GM19023 (cell line): ENCODE measurements around the gene CAMKMT.
"Not testable (repeated sequence)": the region's sequence is repeated elsewhere in the genome, so short reads cannot be mapped to it uniquely, and the experiment has no call there.

ENCODE experiments used
- ATAC-seq: cut with Tn5 transposase; IDR thresholded peaks from one replicate; pipeline ENCODE4 v1.9.1; 2021; ENCODE audit warnings: mild to moderate bottlenecking, moderate library complexity; ENCODE audit not compliant: unreplicated experiment

CAMKMT gene

DNA sequence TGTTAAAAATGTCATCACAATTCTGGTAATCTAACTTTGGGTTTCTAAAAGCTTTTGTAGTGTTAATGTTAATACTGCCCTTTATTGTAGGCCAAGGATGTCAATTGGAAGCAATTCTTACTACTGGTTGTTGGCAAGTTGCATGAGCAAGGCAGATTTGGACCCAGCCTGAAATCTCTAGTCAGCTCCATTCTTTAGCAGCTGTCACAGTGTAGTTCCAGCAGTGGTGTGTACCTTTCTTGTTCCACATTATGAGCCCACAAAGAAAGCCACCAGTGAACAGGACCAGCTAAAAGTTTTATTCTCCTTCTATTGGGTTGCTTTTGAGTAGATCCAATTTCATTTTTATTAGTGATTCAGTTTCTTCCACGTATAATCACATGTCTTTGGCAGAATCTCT, 133.8 kb downstream of the CAMKMT start:
- no peak for ATAC-seq

DNA sequence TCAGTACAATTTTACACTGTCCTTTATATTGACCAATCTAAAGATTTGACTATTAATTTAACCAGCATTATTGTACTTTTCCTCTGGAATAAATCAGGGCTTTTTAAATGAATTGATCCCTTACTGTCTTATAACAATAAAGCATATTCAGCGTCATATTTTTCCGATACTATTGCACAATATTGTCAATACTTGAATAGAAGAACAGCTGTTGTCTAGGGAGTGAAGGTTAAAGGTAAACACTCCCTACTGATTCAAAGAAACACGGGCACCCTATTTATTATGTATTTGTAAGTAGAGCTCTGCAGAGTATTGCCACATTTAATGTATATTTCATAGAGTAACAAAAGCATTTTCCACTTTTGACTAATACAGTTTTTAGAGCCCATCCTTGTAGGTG, 134.4 kb downstream of the CAMKMT start:
- no peak for ATAC-seq

DNA sequence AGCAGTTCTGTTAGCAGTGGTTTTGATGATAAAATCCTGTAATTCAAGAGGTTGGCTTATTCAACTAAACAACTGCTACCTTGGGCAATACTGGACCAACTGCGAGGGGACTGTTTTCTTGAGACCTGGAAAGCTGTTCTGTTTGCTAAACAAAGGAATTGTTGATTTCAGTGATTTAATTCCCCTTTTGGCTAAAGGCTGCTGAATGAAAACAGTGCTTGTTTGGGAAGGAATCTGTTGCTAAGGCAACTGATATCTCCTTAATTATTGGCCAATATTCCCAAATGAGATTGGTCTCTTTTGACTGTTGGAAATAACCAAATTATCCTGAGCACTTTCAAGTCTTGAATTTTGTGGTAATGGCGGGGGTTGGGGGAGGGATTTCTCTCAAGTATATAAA, 136.8 kb downstream of the CAMKMT start:
- ATAC-seq, result no peak

DNA sequence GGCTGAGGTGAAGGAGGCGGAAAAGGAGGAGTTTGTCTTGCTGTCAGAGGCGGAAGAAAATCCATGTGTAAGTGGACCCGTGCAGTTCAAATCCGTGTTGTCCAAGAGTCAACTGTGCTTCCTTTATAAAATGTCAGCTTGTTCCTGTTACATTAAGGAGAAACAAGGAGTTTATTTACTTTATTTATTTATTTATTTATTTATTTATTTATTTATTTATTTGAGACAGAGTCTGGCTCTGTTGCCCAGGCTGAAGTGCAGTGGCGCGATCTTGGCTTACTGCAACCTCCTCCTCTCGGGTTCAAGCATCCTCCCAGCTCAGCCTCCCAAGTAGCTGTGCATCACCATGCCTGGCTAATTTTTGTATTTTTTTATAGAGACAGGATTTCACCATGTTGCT, 143.9 kb downstream of the CAMKMT start:
- ATAC-seq, result not testable (repeated sequence)

DNA sequence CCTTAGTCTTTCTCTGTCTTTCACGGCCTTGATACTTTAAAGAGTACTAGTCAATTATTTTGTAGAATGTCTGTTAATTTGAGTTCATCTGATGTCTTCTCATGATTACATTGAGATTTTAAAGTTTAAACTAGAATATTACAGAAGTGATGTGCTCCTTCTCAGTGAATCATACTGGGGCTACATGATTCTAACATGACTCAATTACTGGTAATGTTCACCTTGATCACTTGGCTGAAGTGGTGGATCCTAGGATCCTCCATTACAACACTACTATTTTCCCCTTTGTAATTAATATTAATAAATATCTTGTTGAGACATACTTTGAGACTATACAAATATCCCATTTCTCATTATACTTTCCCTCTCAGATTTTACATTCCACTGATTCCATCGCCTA, 148.5 kb downstream of the CAMKMT start:
- ATAC-seq, result no peak

DNA sequence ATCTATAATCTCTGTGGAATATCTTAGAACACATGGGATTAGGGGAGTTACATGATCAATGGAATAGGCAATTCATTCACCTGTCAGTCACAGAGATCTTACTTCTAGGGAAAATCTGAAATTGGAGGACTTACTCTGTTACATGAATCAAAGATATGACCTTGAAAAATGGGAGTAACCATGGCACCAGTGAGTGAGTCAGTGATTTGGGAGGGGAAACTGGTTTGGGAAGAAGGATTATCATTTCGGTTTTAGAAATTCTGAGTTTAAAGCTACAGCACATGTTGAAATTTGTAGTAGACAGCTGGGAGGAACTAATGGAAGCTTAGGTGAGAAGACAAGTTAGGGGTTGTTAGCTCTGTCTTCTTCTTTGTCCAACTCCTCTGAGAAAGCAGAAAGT, 153.7 kb downstream of the CAMKMT start:
- ATAC-seq, result no peak

DNA sequence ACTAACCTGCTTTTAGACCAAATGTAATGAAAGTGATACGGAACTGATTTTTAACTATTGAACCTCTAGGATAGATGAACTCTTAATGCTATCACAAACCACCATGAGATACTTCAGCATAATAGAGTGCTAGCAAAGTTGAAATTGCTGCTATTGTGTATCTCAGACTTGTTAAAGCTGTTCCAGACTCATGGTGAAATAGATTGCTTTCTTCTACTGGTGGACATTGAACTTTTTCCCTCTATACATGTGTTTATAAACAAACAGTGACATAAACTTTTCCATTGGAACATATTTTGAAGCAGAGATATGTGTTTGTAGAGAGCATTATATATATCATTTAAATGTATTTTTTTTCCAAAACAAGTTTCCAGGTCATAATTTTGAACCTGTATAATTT, 157.3 kb downstream of the CAMKMT start:
- ATAC-seq, result no peak

DNA sequence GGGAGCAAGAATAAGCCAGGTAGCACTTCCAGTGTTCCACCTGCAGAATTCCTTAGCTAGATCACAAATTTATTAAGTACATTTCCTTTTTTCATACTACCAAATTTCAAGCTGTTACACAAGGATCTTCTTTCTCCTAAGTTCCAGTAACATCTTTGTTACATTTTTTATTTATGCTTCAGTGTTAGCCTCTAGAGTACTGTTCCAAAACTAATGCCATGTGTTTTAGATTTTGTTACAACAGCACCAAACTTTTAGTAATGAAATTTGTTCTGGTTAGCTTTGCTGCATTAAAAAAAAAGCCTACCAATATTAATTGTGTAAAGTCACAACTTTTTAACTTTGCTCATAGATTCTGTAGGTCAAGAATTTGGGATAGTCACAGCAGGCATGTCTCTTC, 161.1 kb downstream of the CAMKMT start:
- no peak for ATAC-seq

DNA sequence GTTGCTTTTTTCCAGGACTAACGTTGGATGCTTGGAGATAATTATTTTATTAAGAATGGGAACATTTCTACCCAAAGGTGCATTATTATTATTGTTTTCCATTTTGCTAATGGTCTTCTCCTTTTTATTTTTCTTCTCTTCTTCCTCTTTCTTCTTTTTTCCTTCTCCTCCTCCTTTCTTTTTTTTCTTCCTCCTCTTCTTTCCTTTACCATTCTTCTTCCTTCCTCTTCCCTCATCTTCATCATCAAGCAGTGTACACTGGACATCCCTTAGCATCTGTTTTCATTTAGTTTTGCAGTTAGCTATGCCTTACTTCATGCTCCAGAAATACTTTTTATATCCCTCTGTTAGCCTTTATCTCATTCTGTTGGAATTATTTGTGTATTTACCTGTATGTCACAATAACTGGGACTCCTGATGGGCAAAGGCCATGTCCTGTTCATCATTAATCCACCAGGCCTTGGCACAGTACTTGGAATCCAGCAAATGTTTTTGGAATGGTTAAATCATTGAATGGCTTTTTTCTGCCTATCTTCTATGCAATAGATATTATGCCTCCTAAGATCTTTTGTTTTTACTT, 162.7 kb downstream of the CAMKMT start:
- no peak for ATAC-seq

DNA sequence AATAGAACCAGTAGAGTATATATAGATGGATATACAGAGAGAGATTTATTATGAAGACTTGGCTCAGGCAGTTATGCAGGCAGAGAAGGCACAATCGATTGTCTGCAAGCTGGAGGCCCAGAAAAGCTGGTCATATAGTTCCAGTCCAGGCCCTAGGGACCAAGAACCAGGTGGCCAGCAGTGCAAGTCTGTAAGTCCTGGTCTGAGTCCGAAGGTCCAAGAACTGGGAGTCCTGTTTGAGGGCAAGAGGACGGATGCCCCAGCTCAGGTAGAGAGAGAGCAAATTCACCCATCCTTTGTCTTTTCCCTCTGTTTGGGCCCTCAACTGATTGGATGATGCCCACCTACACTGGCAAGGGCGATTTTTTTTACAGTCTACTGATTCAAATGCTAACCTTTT, 164.6 kb downstream of the CAMKMT start:
- no peak for ATAC-seq

DNA sequence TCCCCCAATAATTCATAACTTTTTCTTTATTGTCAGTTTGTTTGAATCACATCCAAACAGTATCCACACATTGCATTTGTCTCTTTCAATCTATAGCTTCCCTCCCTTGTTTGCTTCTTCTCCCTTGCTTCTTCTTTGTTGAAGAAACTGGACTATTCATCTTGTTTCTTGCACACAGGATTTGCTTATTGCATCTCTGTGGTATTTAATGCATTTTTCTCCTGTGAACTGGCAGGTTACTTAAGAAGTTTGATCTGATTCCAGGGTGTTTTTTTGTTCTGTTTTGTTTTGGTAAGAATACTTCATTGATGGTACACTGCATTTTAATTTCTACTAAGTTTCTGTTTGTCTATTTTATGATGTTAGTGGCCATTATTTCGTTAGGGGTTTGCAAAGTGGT, 166.8 kb downstream of the CAMKMT start:
- no peak for ATAC-seq

DNA sequence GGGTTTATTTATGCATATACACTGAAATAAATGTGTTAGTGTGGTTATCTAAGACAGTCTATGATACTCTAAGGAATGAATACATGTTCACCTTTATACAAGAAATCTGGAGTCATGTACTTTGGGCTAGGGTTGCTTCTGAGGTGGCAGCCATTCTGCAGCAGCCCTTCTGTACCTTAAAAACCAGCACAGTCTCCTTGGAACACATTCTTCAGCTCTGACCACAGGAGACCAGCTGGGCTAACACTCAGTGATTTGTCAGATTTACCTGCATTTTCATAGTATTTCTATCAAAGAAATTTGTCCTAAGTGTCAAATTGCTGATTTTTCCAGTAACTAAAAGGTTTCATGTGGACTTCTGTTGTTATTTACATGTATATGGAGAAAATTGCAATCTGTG, 167.7 kb downstream of the CAMKMT start:
- ATAC-seq, result no peak

DNA sequence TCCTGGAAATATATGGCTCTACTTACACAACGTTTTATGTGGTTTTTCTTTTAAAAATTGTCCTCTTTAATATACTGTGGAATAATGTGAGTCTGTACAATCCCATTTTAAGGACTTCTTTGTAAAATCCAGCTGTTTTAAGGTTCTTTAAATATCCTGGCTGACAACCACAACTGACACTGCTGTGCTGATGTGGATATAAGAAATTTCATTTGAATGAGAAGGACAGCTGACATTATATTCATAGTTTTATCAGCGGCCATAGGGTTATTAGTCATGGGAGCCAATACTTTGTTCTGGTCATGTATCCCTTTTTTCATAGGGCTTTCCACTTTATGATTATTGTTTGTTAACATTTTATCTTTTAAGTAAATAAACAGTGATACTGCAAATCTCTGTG, 169.5 kb downstream of the CAMKMT start:
- no peak for ATAC-seq

DNA sequence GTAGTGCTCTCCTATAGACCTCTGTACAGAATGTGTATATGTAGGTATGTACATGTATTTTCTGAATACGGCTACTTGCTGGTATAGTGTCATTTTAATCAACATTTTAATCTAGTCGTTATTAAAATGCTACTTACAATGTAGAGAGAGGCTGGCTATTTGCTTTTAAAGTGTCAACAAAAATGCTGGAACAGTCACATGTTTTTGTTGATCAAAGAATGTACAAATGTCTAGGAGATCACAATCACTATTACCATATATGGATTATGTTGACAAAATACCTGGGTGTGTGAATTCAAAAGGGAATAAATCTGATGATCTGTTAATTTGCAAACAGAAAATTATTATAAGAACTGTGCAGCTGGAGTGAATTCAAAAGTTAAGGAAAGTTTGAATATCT, 170.3 kb downstream of the CAMKMT start:
- no peak for ATAC-seq

DNA sequence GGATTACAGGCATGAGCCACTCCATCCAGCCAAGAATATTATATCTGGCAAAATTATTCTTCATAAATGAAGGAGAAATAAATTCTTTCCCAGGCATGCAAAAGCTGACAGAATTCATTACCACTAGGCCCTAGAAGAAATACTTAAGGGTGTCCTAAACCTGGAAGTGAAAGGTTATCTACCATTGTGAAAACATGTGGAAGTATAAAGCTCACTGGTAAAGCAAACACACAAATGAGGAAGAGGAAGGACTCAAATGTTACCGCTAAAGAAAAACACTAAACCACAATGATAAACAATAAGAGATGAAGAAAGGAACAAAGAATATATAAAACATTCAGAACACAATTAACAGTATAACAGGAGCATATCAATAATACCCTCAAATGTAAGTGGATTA, 171.8 kb downstream of the CAMKMT start:
- ATAC-seq, result no peak

DNA sequence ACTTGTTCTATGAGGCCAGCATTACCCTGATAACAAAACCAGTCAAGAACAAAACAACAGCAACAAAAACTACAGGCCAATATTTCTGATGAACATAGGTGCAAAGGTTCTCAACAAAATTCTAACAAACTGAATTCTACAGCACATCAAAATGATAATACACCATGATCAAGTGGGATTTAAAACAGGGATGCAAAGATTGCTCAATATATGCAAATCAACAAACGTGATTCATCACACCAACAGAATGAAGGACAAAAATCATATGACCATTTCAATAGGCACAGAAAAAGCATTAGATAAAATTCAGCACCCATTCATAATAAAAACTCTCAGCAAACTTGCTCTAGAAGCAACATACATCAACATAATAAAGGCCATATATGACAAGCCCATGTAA, 173.6 kb downstream of the CAMKMT start:
- no peak for ATAC-seq

DNA sequence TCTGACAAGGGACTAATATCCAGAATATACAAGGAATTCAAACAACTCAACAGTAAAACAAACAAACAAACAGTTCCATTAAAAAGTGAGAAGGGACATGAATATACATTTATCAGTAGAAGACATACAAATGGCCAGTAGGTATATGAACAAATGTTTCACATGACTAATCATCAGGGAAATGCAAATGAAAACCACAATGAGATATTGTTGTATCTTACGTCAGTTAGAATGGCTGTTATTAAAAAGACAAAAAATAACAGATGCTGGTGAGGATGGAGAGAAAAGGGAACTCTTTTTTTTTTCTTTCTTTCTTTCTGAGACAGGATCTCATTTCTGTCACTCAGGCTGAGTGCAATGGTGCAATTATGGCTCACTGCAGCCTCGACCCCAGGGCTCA, 175.5 kb downstream of the CAMKMT start:
- ATAC-seq, result no peak

DNA sequence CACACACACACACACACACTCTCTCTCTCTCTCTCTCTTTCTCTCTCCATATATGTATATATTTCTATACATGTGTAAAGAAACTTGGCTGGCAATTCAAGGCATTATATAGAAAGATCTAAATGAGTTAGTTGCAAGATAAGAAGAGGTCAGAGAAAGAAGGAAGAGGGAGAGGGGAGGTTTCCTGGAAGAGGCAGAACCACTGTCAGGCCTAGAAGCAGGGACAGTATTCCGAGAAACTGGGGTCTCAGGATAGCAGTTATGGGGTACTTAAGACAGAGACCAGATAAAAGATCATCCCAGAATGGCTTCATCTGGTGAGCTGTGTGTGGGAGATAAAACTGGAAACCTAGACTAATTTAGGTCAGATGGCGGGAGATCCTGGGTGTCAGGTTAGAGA, 180.8 kb downstream of the CAMKMT start:
- ATAC-seq, result no peak

DNA sequence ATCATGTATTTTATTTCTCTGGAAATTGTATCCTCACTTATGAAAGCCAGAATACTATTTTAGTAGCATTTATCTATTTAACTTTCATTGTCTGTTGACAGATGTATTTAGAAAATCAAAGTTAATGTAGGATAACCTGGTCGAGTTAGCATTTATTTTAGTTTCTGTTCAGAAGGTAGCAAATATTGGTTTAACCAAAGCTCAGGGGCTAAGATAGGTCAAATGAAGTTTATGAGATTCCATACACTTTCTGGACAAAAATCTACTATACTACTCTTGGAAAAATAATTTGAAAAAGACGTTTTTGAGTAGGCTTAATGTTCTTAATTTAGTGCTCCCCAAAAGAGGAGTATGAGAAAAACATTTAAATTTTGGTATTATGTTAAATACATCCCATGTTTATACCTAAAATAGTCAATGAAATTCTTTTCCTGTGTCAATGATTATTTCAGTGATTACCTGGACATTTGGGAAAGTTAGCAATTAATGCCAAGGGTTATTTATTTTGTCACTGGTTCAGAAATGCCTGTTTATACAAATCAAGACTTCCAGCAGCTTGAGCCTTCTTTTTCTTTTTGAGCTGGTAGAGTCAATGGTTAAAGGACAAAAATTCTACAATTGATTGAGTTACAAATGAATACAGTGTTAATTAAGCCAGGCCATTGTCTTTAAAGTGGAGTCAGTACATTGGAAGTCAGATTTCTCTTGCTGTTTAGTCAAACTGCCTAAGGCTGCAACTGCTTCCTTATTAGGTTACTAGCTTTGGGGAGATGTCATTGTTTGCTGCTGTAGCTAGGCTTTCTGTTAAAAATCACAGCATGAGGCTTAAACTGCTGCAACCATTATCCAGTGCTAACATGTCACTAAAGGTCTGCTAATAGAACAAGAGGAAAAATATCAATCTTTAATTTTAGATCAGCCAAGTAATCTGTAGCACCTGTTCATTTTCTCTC, 182.3 kb downstream of the CAMKMT start:
- no peak for ATAC-seq

DNA sequence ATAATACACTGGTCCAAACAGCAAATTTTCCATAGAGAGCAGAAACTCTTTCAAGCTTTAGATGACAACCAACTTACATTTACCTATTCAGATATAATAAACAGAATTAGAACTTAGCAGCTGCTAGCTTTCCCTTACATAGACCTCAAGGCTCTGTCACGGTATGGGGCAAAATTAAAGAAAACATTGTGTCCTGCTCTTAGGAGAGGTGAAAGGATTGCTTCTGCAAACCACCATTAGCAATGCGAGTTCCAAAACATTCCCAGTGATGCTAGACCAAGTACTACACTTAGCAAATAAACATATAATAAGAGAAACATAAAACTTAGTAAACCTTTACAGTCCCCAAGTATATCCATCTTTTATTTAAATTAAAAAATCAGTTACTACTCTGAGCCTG, 183.3 kb downstream of the CAMKMT start:
- no peak for ATAC-seq

DNA sequence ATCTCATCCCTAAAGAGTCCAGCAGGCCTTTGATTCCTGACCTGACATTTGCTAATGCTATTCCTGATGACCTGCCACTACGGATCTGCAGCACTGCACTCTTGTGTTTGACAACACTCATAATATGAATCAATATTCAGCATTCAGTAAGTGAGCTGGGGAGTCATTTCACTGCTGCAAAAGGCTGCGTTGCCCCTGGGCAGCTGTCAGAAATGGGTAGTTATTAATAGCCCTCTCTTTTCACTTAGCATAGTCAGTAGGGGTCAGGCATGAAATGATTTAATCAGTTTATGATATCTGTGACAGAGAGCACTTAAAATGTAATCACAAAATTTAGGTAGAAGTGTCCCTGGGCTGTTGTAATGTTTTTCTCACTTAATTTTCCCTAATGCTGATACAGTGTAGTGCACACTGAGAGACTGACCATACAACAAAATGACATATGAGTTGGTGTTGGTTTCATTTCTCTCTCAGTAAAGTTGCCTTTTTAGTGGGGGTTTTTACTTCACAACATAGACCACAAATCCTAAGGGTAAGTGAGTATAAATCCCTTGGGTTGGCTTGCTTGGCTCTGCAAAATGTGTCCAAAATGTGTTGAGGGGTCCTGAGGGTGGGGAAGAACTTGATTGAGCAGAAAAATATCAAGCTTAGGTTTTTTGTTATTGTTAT, 184.8 kb downstream of the CAMKMT start:
- peak; percentile 54 for ATAC-seq

DNA sequence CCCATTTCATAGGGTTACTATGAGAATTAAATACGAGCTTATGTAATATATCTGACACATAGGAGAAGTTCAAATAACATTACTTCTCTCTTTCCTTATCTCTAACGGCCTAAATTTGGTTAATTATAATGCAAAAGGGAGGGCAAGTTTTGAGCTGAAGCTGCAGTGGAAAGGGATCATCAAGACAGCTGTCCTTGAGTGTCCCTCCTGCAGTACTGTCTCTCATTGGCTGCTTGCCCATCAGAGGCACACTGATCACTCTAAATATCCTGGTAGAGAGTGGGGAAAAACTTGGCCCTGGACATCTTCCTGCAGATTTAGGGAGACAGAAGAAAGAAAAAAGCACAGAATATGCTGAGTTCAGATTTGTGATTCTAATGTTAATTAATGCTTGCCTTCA, 186.0 kb downstream of the CAMKMT start:
- ATAC-seq, result no peak
